CD4-positive, alpha-beta T cell treated with Interleukin-17A for 4 hours (primary cell): ENCODE measurements around the gene FLNB.

Experiments used
- DNase-seq: peaks from one replicate; pipeline ENCODE4 v3.0.0-alpha.2; 2020; ENCODE audit warnings: mixed read lengths

Gene FLNB

GRCh38 chr3:58058361-58059263 lies 50.4 kb downstream of the FLNB start:
- DNase-seq: no peak

GRCh38 chr3:58059349-58060321 lies 51.4 kb downstream of the FLNB start:
- DNase-seq: no peak

- DNase-seq: no peak
Measured at GRCh38 chr3:58062472-58062871, 54.2 kb downstream of the FLNB start.

GRCh38 chr3:58063022-58063815 lies 55.0 kb downstream of the FLNB start:
- DNase-seq: no peak

GRCh38 chr3:58064923-58065638 lies 56.9 kb downstream of the FLNB start:
- DNase-seq: no peak

- DNase-seq: no peak
Measured at GRCh38 chr3:58065700-58066167, 57.5 kb downstream of the FLNB start.

- DNase-seq: no peak
Measured at GRCh38 chr3:58066842-58067241, 58.6 kb downstream of the FLNB start.

- no peak for DNase-seq
Measured at GRCh38 chr3:58068122-58068809, 60.0 kb downstream of the FLNB start.

GRCh38 chr3:58071480-58071971 lies 63.3 kb downstream of the FLNB start:
- no peak for DNase-seq

GRCh38 chr3:58072052-58072762 lies 64.0 kb downstream of the FLNB start:
- no peak for DNase-seq

- DNase-seq: no peak
Measured at GRCh38 chr3:58072763-58073130, 64.5 kb downstream of the FLNB start.

GRCh38 chr3:58073301-58074108 lies 65.3 kb downstream of the FLNB start:
- DNase-seq: no peak

- no peak for DNase-seq
Measured at GRCh38 chr3:58074116-58074715, 66.0 kb downstream of the FLNB start.

- peak; percentile 16 for DNase-seq
Measured at GRCh38 chr3:58074997-58075396, 66.8 kb downstream of the FLNB start.

GRCh38 chr3:58077596-58078285 lies 69.5 kb downstream of the FLNB start:
- DNase-seq: no peak

GRCh38 chr3:58078610-58079009 lies 70.4 kb downstream of the FLNB start:
- DNase-seq: no peak

GRCh38 chr3:58079773-58080172 lies 71.6 kb downstream of the FLNB start:
- DNase-seq: no peak

- peak; percentile 63 for DNase-seq
Measured at GRCh38 chr3:58082047-58082446, 73.8 kb downstream of the FLNB start.
